ENCODE measurements around the gene WNT9B. TPM values are rescaled to one million over a fixed set of nuclear protein-coding genes. Genes with fewer than 3 reads are reported as not detected.

The WNT9B gene
- total and polyA plus RNA-seq, 9 of the 15 experiments (the other 6 are each of a cell fraction or from before 2014, with no cell fraction given) = not detected

- TF ChIP-seq UBTF (IDR thresholded peaks at IDR 0.05; ENCODE audit: borderline replicate concordance in 1 of 2, low read depth in 2 of 2, low read length in 2 of 2) (peak in 1 of 2 experiments; percentile 46; a peak in 2 of 4 replicates), ZNF561 (CRISPR knock-in tag; conservative IDR thresholded peaks at IDR 0.05) (no peak), FOXP4 (CRISPR knock-in tag; IDR thresholded peaks at IDR 0.05; ENCODE audit: borderline replicate concordance) (peak; percentile 8; the same call in 1 of the 2 replicates), ZNF253 (CRISPR knock-in tag; conservative IDR thresholded peaks at IDR 0.05) (no peak), TEAD4 (IDR thresholded peaks at IDR 0.05; ENCODE audit: low read length) (peak; percentile 10), TEAD4 (CRISPR knock-in tag; IDR thresholded peaks at IDR 0.05; ENCODE audit: borderline replicate concordance) (no peak), RBM15 (IDR thresholded peaks at IDR 0.05; ENCODE audit: insufficient read depth, low read length) (no peak), RB1 (IDR thresholded peaks at IDR 0.05; ENCODE audit: low read depth) (0 out of 2 replicates have a peak, but pooled peaks have one; percentile 8), DIDO1 (tag; IDR thresholded peaks at IDR 0.05; ENCODE audit: low read depth) (no peak), MYNN (IDR thresholded peaks at IDR 0.05) (peak; percentile 51; the same call in 1 of the 2 replicates), MYNN (CRISPR knock-in tag; IDR thresholded peaks at IDR 0.05) (no peak), KLF6 (CRISPR knock-in tag; IDR thresholded peaks at IDR 0.05; ENCODE audit: borderline replicate concordance) (peak; percentile 32; the same call in 1 of the 2 replicates), USF2 (CRISPR knock-in tag; IDR thresholded peaks at IDR 0.05) (no peak), BMI1 (IDR thresholded peaks at IDR 0.05; ENCODE audit: low read length) (no peak), E2F8 (IDR thresholded peaks at IDR 0.05; ENCODE audit: low read depth, partially characterized antibody) (peak; percentile 22), XRCC3 (IDR thresholded peaks at IDR 0.05) (no peak), THRB (CRISPR knock-in tag; conservative IDR thresholded peaks at IDR 0.05) (no peak)
Observed at GRCh38 chr17:46818929-46819859, 32.2 kb upstream of the WNT9B start (continued).

Measured in K562 (cell line).